ENCODE measurements around the gene PCDHGA7.
A peak's percentile ranks its signal among the peaks of the same experiment; 100 is the strongest.
"Not testable (repeated sequence)": the region's sequence is repeated elsewhere in the genome, so short reads cannot be mapped to it uniquely, and the experiment has no call there.

PCDHGA7 gene

GRCh38 chr5:141403387-141403786 lies 20.8 kb downstream of the PCDHGA7 start:
- no peak for DNase-seq
- peaks cover 28% of the 10 kb centered on the region for H3K9me3 Mint-ChIP-seq
- peaks cover 14% of the 10 kb centered on the region for H3K36me3 Mint-ChIP-seq (ENCODE audit: low read depth)
- peaks cover 83% of the 10 kb centered on the region for H3K27me3 Mint-ChIP-seq
- no peak overlapping the region for H3K4me3 Mint-ChIP-seq
- H3K4me1 Mint-ChIP-seq (ENCODE audit: low read depth): peaks cover 3% of the 10 kb centered on the region
- no peak overlapping the region for H3K27ac Mint-ChIP-seq

GRCh38 chr5:141407790-141408505 lies 25.4 kb downstream of the PCDHGA7 start, which contains the start of gene PCDHGB6:
PCDHGB6 (plus strand) TSS chr5:141408021; CDS start chr5:141408203, 182 bp downstream.
- H3K27ac Mint-ChIP-seq; H3K36me3 Mint-ChIP-seq (ENCODE audit: low read depth); H3K4me1 Mint-ChIP-seq (ENCODE audit: low read depth): not testable (repeated sequence)
- DNase-seq: peak; percentile 59
- peak within 1 kb of the TSS; percentile 52 for H3K4me3 Mint-ChIP-seq
- H3K9me3 Mint-ChIP-seq: peaks cover 20% of the 10 kb centered on the region
- H3K27me3 Mint-ChIP-seq: peaks cover 82% of the 10 kb centered on the region

- H3K4me3 Mint-ChIP-seq: no peak overlapping the region
- H3K9me3 Mint-ChIP-seq: peaks cover 23% of the 10 kb centered on the region
- H3K27ac Mint-ChIP-seq: no peak overlapping the region
- H3K36me3 Mint-ChIP-seq (ENCODE audit: low read depth): peaks cover 9% of the 10 kb centered on the region
- peaks cover 16% of the 10 kb centered on the region for H3K4me1 Mint-ChIP-seq (ENCODE audit: low read depth)
- no peak for DNase-seq
- H3K27me3 Mint-ChIP-seq: peaks cover 82% of the 10 kb centered on the region
Observed at GRCh38 chr5:141409598-141410306, 27.2 kb downstream of the PCDHGA7 start.

DNA sequence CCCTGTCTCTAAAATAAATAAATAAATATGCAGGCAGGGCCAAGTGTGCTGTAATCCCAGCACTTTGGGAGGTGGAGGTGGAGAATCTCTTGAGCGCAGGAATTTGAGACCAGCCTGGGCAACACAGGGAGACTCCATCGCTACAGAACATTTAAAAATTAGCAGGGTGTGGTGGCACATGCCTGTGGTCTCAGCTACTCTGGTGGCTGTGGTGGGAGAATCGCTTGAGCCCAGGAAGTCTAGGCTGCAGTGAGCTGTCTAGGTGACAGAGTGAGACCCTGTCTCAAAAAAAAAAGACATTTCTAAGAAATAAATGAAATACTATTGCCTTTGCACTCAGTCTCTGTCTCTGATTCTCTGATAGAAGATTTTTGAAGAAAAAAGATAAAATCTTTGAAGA lies 29.0 kb downstream of the PCDHGA7 start:
- H3K9me3 Mint-ChIP-seq: peaks cover 23% of the 10 kb centered on the region
- DNase-seq: no peak
- no peak overlapping the region for H3K4me3 Mint-ChIP-seq
- peaks cover 19% of the 10 kb centered on the region for H3K4me1 Mint-ChIP-seq (ENCODE audit: low read depth)
- no peak overlapping the region for H3K27ac Mint-ChIP-seq
- H3K27me3 Mint-ChIP-seq: peaks cover 81% of the 10 kb centered on the region
- H3K36me3 Mint-ChIP-seq (ENCODE audit: low read depth): peaks cover 9% of the 10 kb centered on the region

- H3K36me3 Mint-ChIP-seq (ENCODE audit: low read depth): peaks cover 9% of the 10 kb centered on the region
- peak within 1 kb of the TSS; percentile 78 for H3K4me3 Mint-ChIP-seq
- no peak within 1 kb of the TSS for H3K27ac Mint-ChIP-seq
- H3K4me1 Mint-ChIP-seq (ENCODE audit: low read depth): peaks cover 24% of the 10 kb centered on the region
- peaks cover 82% of the 10 kb centered on the region for H3K27me3 Mint-ChIP-seq
- DNase-seq: peak; percentile 63
- peaks cover 25% of the 10 kb centered on the region for H3K9me3 Mint-ChIP-seq
Observed at GRCh38 chr5:141412854-141413539, 30.5 kb downstream of the PCDHGA7 start, which contains the start of gene PCDHGA10. PCDHGA10 (plus strand) TSS chr5:141412987; CDS start chr5:141413176, 189 bp downstream.

GRCh38 chr5:141413540-141414069 lies 31.1 kb downstream of the PCDHGA7 start:
- H3K27ac Mint-ChIP-seq: no peak overlapping the region
- peaks cover 30% of the 10 kb centered on the region for H3K9me3 Mint-ChIP-seq
- H3K27me3 Mint-ChIP-seq: peaks cover 82% of the 10 kb centered on the region
- peaks cover 26% of the 10 kb centered on the region for H3K4me1 Mint-ChIP-seq (ENCODE audit: low read depth)
- no peak for DNase-seq
- H3K4me3 Mint-ChIP-seq: peak overlapping the region; percentile 78
- H3K36me3 Mint-ChIP-seq (ENCODE audit: low read depth): peaks cover 10% of the 10 kb centered on the region

DNA sequence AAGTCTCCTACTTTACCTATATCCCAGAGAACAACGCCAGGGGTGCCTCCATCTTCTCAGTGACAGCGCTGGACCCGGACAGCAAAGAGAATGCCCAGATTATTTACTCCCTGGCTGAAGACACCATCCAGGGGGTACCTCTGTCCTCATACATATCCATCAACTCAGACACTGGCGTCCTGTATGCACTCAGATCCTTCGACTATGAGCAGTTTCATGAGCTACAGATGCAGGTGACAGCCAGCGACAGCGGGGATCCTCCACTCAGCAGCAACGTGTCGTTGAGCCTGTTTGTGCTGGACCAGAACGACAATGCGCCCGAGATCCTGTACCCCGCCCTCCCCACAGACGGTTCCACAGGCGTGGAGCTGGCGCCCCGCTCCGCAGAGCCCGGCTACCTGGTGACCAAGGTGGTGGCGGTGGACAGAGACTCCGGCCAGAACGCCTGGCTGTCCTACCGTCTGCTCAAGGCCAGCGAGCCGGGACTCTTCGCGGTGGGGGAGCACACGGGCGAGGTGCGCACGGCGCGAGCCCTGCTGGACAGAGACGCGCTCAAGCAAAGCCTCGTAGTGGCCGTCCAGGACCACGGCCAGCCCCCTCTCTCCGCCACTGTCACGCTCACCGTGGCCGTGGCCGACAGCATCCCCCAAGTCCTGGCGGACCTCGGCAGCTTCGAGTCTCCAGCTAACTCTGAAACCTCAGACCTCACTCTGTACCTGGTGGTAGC lies 32.2 kb downstream of the PCDHGA7 start:
- H3K4me1 Mint-ChIP-seq (ENCODE audit: low read depth): peaks cover 26% of the 10 kb centered on the region
- DNase-seq; H3K36me3 Mint-ChIP-seq (ENCODE audit: low read depth); H3K4me3 Mint-ChIP-seq; H3K27ac Mint-ChIP-seq: not testable (repeated sequence)
- H3K27me3 Mint-ChIP-seq: peaks cover 81% of the 10 kb centered on the region
- peaks cover 28% of the 10 kb centered on the region for H3K9me3 Mint-ChIP-seq

DNA sequence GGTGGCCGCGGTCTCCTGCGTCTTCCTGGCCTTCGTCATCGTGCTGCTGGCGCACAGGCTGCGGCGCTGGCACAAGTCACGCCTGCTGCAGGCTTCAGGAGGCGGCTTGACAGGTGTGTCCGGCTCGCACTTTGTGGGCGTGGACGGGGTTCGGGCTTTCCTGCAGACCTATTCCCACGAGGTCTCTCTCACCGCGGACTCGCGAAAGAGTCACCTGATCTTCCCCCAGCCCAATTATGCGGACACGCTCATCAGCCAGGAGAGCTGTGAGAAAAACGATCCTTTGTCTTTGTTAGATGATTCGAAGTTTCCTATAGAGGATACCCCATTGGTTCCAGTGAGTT lies 32.7 kb downstream of the PCDHGA7 start:
- H3K27me3 Mint-ChIP-seq: peaks cover 81% of the 10 kb centered on the region
- not testable (repeated sequence) for H3K4me3 Mint-ChIP-seq, H3K27ac Mint-ChIP-seq, DNase-seq
- H3K36me3 Mint-ChIP-seq (ENCODE audit: low read depth): peaks cover 11% of the 10 kb centered on the region
- peaks cover 30% of the 10 kb centered on the region for H3K9me3 Mint-ChIP-seq
- peaks cover 26% of the 10 kb centered on the region for H3K4me1 Mint-ChIP-seq (ENCODE audit: low read depth)

GRCh38 chr5:141417494-141418172 lies 35.1 kb downstream of the PCDHGA7 start, which contains the start of gene PCDHGB7:
PCDHGB7 (plus strand) TSS chr5:141417677; CDS start chr5:141417860, 183 bp downstream.
- Mint-ChIP-seq H3K36me3 (ENCODE audit: low read depth) (peaks cover 16% of the 10 kb centered on the region), H3K4me3 (peak within 1 kb of the TSS; percentile 71), H3K4me1 (ENCODE audit: low read depth) (peaks cover 32% of the 10 kb centered on the region), H3K27me3 (peaks cover 89% of the 10 kb centered on the region), H3K9me3 (peaks cover 42% of the 10 kb centered on the region)
- DNase-seq: peak; percentile 54
- not testable (repeated sequence) for H3K27ac Mint-ChIP-seq

- H3K27me3 Mint-ChIP-seq: peaks cover 89% of the 10 kb centered on the region
- peaks cover 18% of the 10 kb centered on the region for H3K36me3 Mint-ChIP-seq (ENCODE audit: low read depth)
- DNase-seq: no peak
- H3K9me3 Mint-ChIP-seq: peaks cover 41% of the 10 kb centered on the region
- H3K4me1 Mint-ChIP-seq (ENCODE audit: low read depth): peaks cover 20% of the 10 kb centered on the region
- H3K4me3 Mint-ChIP-seq: no peak overlapping the region
- H3K27ac Mint-ChIP-seq: peak overlapping the region; percentile 2
Observed at GRCh38 chr5:141419074-141419880, 36.7 kb downstream of the PCDHGA7 start.

DNA sequence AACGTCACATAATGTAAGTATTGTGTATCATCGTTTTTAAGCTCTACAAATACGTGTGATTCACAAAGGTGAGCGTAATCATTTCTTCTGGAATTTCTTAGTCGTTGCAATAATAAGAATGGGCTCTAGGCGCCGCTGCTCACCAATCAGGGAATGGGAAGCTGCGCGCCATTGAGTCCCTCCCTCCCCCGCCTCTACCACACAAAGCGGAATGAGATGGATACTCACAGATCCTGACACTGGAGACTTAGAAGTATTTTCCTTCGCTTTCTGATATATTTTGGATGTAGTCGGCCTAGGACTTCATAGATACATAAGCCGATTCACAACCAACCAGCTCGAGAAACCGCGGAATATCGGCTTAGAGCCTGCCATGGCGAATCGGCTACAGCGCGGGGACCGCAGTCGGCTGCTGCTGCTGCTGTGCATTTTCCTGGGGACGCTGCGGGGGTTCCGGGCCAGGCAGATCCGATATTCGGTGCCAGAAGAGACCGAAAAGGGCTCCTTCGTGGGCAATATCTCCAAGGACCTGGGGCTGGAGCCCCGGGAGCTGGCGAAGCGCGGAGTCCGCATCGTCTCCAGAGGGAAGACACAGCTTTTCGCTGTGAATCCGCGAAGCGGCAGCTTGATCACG lies 38.4 kb downstream of the PCDHGA7 start, which contains the start of gene PCDHGA11:
TSS of gene PCDHGA11 (plus strand) at position 197 of the 634 bp plus-strand sequence. CDS start at position 374, 177 bp downstream.
- Mint-ChIP-seq H3K4me1 (ENCODE audit: low read depth) (peaks cover 12% of the 10 kb centered on the region), H3K4me3 (peak within 1 kb of the TSS; percentile 75), H3K27ac (peak within 1 kb of the TSS; percentile 70), H3K9me3 (peaks cover 37% of the 10 kb centered on the region), H3K27me3 (peaks cover 90% of the 10 kb centered on the region), H3K36me3 (ENCODE audit: low read depth) (peaks cover 18% of the 10 kb centered on the region)
- DNase-seq: no peak

GRCh38 chr5:141421489-141421855 lies 38.9 kb downstream of the PCDHGA7 start:
- peaks cover 12% of the 10 kb centered on the region for H3K4me1 Mint-ChIP-seq (ENCODE audit: low read depth)
- H3K27me3 Mint-ChIP-seq: peaks cover 91% of the 10 kb centered on the region
- no peak for DNase-seq
- H3K4me3 Mint-ChIP-seq: peak overlapping the region; percentile 75
- peaks cover 18% of the 10 kb centered on the region for H3K36me3 Mint-ChIP-seq (ENCODE audit: low read depth)
- peaks cover 37% of the 10 kb centered on the region for H3K9me3 Mint-ChIP-seq
- no peak overlapping the region for H3K27ac Mint-ChIP-seq
